ENCODE measurements around the gene IQCK.

The IQCK gene

GRCh38 chr16:19808061-19808641 is 90.1 kb downstream of the IQCK start:
- DNase-seq: no peak

GRCh38 chr16:19809121-19809635 is 91.1 kb downstream of the IQCK start:
- DNase-seq: no peak

DNA sequence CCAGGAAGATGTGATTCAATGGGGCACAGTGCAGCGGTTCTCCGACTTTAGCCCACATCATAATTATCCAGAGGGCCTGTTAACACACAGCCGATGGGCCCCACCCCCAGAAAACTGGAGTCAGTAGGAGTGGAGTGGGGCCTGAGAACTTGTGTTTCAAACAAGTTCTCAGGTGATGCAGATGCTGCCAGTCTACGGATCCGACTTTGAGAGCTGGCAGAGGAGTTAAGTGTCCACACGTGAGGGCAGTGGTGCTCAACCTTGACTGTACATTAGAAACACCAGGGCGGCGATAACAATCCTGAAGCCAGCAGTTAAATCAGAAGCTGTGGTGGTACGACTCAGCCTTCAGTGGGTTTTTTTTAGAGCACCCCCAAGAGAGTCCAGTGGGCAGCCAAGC is 91.6 kb downstream of the IQCK start:
- DNase-seq: no peak

DNA sequence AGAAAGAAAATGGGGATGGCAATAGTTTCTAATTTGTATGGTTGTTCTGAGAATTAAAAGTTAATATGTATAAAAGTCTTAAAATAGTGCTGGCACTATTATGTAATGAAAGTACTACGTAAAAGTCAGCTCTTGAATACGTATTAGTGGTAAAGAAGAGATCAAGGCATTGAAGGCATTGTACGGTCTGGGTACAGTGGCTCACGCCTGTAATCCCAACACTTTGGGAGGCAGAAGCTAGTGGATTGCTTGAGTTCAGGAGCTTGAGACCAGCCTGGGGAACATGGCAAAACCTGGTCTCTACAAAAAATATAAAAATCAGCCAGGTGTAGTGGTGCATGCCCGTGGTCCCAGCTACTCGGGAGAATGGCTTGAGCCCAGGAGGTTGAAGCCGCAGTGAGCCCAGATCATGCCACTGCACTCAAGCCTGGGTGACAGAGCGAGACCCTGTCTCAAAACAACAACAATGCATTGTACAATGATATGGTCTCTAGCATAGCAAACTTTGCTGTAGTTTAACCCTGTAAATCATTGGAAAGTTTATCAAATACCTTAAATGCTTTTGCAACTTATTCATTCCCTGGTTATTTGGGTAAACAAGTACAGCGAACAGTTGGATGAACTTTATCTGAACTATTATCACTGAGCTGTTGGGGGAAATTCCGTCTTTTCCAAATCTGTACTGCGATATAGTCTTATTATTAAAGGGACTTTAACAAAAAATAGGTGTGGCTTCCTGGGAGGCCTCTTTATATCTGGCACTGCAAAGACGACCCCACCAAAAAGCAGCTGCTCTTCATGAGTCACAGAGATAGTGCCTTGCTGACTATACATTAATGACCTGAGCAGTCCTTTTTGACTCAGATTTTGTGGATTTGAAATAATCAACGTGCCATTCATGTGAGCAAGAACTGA is 93.0 kb downstream of the IQCK start:
- no peak for DNase-seq

DNA sequence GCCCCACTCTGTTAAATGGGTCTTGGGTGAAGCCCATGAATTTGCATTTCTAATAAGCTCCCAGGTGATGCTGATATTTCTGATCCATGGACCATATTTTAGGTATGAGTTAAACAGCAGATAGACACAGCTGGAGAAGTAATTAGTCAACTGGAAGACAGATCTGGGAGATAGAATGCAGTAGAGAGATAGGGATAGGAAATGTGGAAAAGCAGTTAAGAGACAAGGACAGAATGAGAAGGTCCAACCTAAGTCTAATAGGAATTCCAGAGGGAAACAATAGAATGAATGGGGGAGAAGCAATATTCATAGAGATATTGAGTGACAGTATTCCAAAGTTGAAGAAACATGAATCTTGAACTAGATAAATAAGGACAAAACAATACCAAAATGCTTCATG is 94.9 kb downstream of the IQCK start:
- DNase-seq: no peak

- DNase-seq: no peak
Measured at GRCh38 chr16:19815418-19815817, 97.3 kb downstream of the IQCK start.

GRCh38 chr16:19817122-19817521 is 99.1 kb downstream of the IQCK start:
- DNase-seq: no peak

DNA sequence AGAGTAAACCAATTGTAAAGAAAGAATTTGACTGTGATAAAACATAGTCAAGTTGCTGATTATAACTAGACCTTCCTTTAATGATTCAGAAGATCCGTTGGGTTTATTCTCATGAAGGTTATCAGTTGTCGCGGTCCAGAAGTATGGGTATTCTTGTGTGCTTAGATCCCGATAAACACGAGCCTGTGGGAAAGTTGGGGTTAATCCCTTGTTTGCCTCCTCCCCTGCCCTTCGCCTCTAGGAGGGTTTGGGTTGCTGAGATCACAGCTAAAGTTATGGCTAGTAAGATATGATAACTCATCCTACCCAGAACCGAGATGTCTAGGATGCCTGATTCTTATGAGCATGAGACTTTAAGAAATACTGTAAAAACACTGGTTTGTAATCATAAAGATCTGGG is 99.8 kb downstream of the IQCK start:
- DNase-seq: no peak

DNA sequence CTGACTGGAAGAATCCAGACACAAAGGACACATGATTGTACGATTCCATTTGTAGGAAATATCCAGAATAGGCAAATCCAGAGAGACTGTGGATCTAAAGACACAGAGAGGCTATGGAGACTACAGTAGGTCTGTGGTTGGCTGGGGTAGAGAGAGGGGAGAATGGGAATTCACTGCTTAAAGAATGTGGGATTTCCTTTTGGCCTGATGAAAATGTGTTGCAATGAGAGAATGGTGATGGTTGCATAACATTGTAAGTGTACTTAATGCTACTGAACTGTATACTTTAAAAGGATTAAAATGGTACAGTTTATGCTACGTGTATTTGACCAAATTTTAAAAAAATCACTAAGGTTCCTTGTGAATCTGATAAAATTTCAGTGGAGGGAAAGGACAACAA is 104.5 kb downstream of the IQCK start:
- DNase-seq: no peak

- DNase-seq: no peak
Measured at GRCh38 chr16:19823322-19823721, 105.3 kb downstream of the IQCK start.

DNA sequence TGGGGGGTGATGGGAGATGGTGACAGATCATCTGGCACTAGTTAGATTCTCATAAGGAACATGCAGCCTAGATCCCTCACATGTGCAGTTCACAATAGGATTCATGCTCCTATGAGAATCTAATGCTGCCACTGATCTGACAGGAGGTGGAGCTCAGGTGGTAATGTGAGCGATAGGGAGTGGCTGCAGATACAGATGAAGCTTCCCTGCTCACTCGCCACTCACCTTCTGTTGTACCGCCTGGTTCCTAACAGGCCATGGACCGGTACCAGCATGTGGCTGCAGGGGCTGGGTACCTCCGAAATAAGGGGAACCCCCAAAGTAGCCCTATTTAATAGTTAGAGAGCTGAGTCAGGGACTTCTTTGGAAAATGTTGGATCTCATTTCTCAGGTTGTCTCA is 106.1 kb downstream of the IQCK start:
- DNase-seq: no peak

DNA sequence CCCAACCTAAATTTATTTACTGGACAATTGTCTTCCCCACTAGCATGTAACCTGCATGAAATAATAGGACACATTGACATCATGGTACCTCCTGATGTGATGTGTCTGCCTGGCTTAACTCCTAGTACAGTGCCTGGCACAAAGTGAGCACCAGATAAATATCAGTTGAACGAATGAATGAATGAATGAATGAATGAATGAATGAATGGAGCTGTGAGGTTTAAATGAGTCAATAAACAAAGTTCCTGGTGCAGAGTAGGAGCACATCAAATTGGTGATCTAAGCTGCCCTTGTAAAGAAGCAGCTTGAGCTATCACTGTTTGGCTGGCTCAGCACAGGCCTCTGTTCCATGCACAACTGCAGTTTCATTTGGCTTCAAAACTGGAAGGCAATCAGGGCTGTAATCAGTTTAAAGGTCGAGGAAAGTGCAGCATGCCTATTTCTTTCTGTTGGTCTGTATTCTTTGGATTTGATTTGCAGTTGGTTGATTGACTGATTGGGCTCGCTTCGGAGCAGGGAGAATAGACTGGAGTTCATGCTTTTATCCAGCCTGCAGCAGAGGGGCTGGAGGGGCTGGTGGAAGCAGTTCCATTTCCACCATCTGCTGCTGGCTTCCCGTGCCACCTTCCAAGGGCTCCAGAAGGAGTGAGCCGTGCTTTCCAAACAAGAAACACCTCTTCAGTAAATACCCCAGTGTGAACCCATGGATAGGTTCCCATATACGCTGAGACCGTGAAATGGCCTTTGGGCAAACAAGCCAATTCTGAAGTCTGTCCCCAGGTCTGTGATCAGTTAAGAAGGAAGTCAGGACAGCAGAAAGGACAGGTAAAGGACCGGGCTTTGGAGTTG is 112.0 kb downstream of the IQCK start:
- no peak for DNase-seq

GRCh38 chr16:19830902-19831560 is 113.0 kb downstream of the IQCK start:
- no peak for DNase-seq

- no peak for DNase-seq
Measured at GRCh38 chr16:19831678-19832077, 113.6 kb downstream of the IQCK start.

GRCh38 chr16:19833176-19833575 is 115.1 kb downstream of the IQCK start:
- DNase-seq: no peak

DNA sequence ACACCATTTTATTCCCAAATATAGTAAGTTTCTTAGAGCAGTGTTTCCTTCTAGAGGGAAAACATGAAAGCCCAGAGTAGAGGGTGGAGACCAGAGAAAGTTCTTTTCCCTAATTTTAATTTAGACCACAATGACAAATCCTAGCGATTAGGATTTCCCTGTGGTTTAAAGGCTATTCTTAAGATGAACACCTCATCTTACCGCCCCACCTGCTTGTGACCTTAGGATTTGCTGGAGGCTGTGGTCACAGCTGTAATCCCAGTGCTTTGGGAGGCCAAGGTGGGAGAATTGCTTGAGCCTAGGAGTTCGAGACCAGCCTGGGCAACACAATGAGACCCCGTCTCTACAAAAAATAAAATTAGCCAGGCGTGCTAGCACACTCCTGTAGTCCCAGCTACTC is 115.5 kb downstream of the IQCK start:
- no peak for DNase-seq

DNA sequence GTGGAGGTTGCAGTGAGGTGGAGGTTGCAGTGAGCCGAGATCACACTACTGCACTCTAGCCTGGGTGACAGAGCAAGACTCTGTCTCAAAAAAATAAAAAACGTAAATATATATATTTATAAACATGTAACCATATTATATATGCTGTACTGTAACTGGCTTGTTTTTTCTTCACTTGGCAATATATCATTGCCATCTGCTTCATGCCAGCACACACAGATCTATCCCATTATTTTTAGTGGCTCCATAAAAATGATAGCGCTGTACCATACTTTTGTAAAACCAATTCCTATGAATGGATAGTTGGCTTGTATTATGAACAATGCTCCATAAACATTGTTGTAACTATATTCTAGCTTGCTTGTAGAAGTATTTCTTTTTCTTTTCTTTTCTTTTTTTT is 117.1 kb downstream of the IQCK start:
- no peak for DNase-seq

DNA sequence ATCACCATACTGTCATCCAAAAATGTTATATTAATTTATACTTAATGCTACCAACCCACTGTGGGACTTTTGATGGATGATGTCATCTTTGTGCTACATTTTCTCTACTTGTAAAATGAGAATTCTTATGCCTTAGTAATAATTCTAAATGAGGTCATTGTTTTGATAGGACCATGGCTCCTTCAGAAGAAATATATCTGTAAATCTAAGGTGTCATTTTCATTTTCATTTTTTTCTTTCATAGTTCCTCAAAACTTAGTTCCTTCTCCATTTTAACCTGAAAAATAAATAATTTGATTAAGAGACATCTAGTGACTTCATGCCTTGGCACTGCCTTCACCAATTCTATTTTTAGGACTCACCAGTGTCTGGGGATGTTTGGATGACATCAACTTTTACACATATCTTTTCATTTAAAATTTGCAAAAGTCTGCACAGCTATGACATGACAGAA is 117.9 kb downstream of the IQCK start:
- DNase-seq: no peak

DNA sequence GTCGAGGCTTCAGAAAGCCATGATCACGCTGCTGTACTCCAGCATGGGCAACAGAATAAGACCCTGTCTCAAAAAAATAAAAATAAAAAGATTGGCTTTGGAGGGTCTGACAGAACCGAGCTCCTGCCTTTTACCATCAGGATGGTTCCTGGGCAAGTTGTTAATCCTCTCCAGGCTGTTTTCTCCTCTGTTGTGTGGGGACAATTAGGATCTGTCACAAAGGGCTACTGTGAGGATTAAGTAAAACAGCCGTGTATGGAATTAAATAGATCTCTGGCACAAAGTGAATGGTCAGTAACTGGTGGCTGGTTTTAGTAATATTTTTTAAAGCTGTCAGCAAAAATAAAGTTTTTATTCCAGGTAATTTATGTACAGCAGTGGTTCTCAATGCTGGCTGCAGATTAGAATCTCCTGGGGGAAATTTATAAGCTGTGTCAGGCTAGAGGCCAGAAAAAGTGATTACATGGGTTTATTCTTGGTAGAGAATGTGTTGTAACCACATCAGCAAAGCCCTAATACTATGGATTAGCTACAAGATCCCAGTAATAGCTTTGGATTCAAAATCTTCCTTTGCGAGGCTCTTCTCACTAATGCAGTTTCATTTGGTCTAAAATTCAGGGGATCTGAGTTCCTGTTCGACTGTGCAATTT is 119.4 kb downstream of the IQCK start:
- DNase-seq: no peak

DNA sequence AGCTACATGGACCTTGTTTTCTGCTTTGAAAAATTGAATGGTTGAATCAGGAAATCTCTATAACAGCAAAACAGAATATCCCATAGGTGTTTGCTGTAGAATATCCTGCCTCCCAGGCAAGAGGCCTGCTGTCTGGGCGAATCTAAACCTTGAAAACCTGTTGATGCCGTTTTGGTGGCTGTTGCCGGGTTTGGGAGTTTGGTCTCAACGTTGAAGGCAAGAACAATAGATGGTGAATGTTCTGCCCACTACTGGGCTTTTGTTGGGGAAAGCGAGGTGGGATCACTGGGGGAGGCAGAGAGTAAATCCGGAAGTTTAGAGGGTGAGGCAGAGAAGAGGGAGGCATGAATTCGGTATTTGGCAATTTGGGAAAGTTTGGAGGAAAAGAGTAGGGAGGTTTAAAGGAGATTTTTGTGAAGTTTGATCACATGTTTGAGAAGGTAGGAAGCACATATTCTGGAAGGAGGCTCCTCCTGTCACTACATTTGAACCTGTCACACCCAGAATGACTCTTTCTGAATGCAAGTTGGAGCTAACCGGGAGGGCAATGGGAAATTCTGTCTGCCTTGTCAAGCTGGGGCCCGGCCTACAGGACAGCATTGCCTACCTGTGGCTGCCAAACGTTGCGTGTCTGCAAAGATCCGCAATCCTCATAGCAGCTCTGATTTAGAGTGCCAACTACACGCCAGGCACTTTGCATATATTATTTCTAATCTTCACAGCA is 120.1 kb downstream of the IQCK start:
- no peak for DNase-seq

DNA sequence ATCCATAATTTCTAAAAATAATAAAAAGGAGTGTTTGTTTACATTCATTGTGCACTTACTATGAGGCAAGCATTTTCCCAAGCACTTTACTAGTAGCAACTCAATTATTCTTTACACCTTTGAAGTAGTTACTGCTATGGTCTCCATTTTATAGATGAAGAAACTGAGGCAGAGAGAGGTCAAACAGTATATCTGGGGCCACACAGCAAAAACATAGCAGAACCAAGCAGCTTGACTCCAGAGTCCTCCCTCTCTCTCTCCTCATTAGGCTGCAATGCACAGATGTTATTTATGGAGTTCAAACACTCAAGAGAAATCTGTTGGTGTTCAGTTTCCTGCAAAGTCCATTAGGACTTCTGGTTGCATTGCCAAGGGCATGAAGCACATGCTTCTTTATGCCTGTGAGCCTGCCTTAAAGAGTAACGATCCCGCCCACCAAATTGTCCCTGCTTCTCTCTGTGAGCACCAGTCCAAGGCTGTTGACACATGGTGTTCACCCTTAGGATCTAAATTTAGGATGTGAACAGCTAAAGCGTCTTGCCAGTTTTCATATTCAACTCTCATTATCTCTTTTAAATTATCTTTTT is 122.5 kb downstream of the IQCK start:
- no peak for DNase-seq

All from activated CD8-positive, alpha-beta memory T cell treated with anti-CD3 and anti-CD28 coated beads, Interleukin-2, amount 50 U/mL, for 48 hours (primary cell).